ENCODE data around the gene FRYL. TPM values are rescaled to one million over a fixed set of nuclear protein-coding genes. Genes with fewer than 3 reads are reported as not detected.

The FRYL gene
- total and polyA plus RNA-seq, 2 of the 8 experiments (the other 6 are each of a cell fraction or from before 2014, with no cell fraction given), result 8.0 to 36.5 TPM

DNA sequence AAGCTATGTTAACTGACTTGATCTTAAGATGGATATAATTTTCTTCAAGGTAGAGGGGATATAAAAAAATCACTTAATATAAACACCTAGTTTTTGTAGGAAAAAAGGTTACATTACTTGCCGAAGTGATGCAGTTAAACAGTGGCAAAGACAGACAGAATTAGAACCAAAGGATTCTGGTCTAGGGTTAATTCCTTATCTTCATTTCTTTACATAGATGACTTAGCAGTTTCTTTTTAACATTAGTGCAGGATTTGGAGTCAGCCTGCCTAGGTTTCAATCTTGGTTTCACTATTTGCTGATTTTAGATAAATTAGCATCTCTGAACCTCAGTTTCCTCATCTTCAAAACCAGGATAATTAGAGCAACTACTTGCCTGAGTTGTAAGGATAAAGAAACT, 275.7 kb downstream of the FRYL start (continued):
- TF ChIP-seq POU5F1 (IDR thresholded peaks at IDR 0.05; ENCODE audit: low read depth, low read length) (no peak), EZH2 (IDR thresholded peaks at IDR 0.05; ENCODE audit: low read depth, low read length, severe bottlenecking) (no peak)

Measured in H1 (cell line).